Lower lobe of right lung (tissue), 2 donors: Measurements from ENCODE around the gene PEX7. TPM values are rescaled to one million over a fixed set of nuclear protein-coding genes. Genes with fewer than 3 reads are reported as not detected.
"Not testable (repeated sequence)": the region's sequence is repeated elsewhere in the genome, so short reads cannot be mapped to it uniquely, and the experiment has no call there.

ENCODE experiments used
- ATAC-seq, 2 donors: fragments of 200-7000 bp; cut with Tn5 transposase; one replicate each; pipeline ENCODE4 v1.9.1; 2020 to 2022; ENCODE audit warnings: mild to moderate bottlenecking in 2 of 2, moderate library complexity in 2 of 2
- DNase-seq: peaks from one replicate; pipeline ENCODE4 v3.0.0-alpha.2; 2020
- H3K27ac ChIP-seq: fragments of 200-600 bp; one replicate; pipeline ENCODE4 v1.8.0; 2022
- H3K27me3 ChIP-seq: fragments of 200-600 bp; one replicate; pipeline ENCODE4 v1.8.0; 2022; ENCODE audit warnings: low read depth
- H3K36me3 ChIP-seq: fragments of 200-600 bp; one replicate; pipeline ENCODE4 v1.8.0; 2022; ENCODE audit warnings: mild to moderate bottlenecking
- H3K4me1 ChIP-seq: fragments of 200-600 bp; one replicate; pipeline ENCODE4 v1.8.0; 2022
- H3K4me3 ChIP-seq: fragments of 200-600 bp; one replicate; pipeline ENCODE4 v1.8.0; 2022; ENCODE audit warnings: mild to moderate bottlenecking
- H3K9me3 ChIP-seq: fragments of 200-600 bp; one replicate; pipeline ENCODE4 v1.8.0; 2022
- CTCF ChIP-seq: fragments of 200-600 bp; IDR thresholded peaks from one replicate; pipeline ENCODE4 v1.8.0; 2022; ENCODE audit warnings: antibody characterized with exemption, mild to moderate bottlenecking
- intact Hi-C: fragments of 100-400 bp; cut with DNase I; formaldehyde crosslinking; loops from one replicate; pipeline ENCODE4 v1.11.0; 2022
- total RNA-seq: library from RNA; stranded (reverse); fragmentation: NEBNext Ultra II Directional; extraction: Animal tissue kit (Norgen Biotek cat#: 25700); gene quantifications from one replicate; pipeline ENCODE4 v1.2.1, GENCODE V29; 2021
- donor health status: DM: no; HTN: yes; CAD: no; lungs with severe emphysema.

Gene PEX7
- total RNA-seq, 1 donor from 2014 or later: 5.6 TPM

GRCh38 chr6:136826216-136826615 is 3.8 kb downstream of the PEX7 start:
- no peak for TF ChIP-seq CTCF
- Histone ChIP-seq H3K4me3 (no peak overlapping the region), H3K4me1 (peaks cover 12% of the 10 kb centered on the region), H3K36me3 (peaks cover 10% of the 10 kb centered on the region), H3K9me3 (no peaks in the 10 kb centered on the region), H3K27me3 (no peaks in the 10 kb centered on the region), H3K27ac (no peak overlapping the region)
- DNase-seq (no peak), ATAC-seq (no peak)
- intact Hi-C loops: no loop called here

GRCh38 chr6:136831873-136832562 is 9.6 kb downstream of the PEX7 start:
- H3K4me3 ChIP-seq: no peak overlapping the region
- H3K4me1 ChIP-seq: no peaks in the 10 kb centered on the region
- H3K27me3 ChIP-seq: no peaks in the 10 kb centered on the region
- intact Hi-C loops: no loop called here
- no peak for TF ChIP-seq CTCF
- H3K27ac ChIP-seq: no peak overlapping the region
- ATAC-seq (no peak), DNase-seq (no peak)
- H3K36me3 ChIP-seq: peaks cover 2% of the 10 kb centered on the region
- H3K9me3 ChIP-seq: peaks cover 10% of the 10 kb centered on the region

GRCh38 chr6:136840276-136841001 is 18.0 kb downstream of the PEX7 start:
- intact Hi-C loops: no loop called here
- H3K27ac ChIP-seq: no peak overlapping the region
- no peaks in the 10 kb centered on the region for H3K36me3 ChIP-seq

GRCh38 chr6:136843210-136843609 is 20.8 kb downstream of the PEX7 start:
- ATAC-seq: no peak
- Histone ChIP-seq H3K4me3 (no peak overlapping the region), H3K27ac (no peak overlapping the region), H3K9me3 (no peaks in the 10 kb centered on the region), H3K36me3 (no peaks in the 10 kb centered on the region), H3K4me1 (no peaks in the 10 kb centered on the region), H3K27me3 (no peaks in the 10 kb centered on the region)
- DNase-seq: no peak
- no peak for TF ChIP-seq CTCF
- intact Hi-C loops: no loop called here

More at GRCh38 chr6:136840276-136841001, 18.0 kb downstream of the PEX7 start:
- Histone ChIP-seq H3K9me3 (no peaks in the 10 kb centered on the region), H3K4me3 (no peak overlapping the region), H3K27me3 (no peaks in the 10 kb centered on the region), H3K4me1 (no peaks in the 10 kb centered on the region)
- DNase-seq: no peak
- TF ChIP-seq CTCF: no peak
- ATAC-seq: no peak

GRCh38 chr6:136846046-136846445 is 23.7 kb downstream of the PEX7 start:
- Histone ChIP-seq H3K4me1 (no peaks in the 10 kb centered on the region), H3K9me3 (no peaks in the 10 kb centered on the region), H3K27me3 (no peaks in the 10 kb centered on the region), H3K4me3 (no peak overlapping the region), H3K36me3 (no peaks in the 10 kb centered on the region), H3K27ac (no peak overlapping the region)
- TF ChIP-seq CTCF: peak; percentile 74
- ATAC-seq (peak in 1 of 2 donors; percentile 57), DNase-seq (no peak)
- intact Hi-C loops: no loop called here

GRCh38 chr6:136846477-136846876 is 24.1 kb downstream of the PEX7 start:
- H3K4me3 ChIP-seq, intact Hi-C loops, DNase-seq, H3K27me3 ChIP-seq, H3K36me3 ChIP-seq, H3K27ac ChIP-seq, H3K4me1 ChIP-seq, H3K9me3 ChIP-seq, ATAC-seq: not testable (repeated sequence)

GRCh38 chr6:136849979-136850563 is 27.7 kb downstream of the PEX7 start:
- DNase-seq, ATAC-seq, H3K4me3 ChIP-seq, H3K36me3 ChIP-seq, H3K9me3 ChIP-seq, H3K27me3 ChIP-seq, H3K4me1 ChIP-seq, intact Hi-C loops, H3K27ac ChIP-seq: not testable (repeated sequence)
